Kidney (tissue), 14 donors: ENCODE data around the gene PRICKLE2. TPM values are rescaled to one million over a fixed set of nuclear protein-coding genes. Genes with fewer than 3 reads are reported as not detected.

Experiments used
- DNase-seq, 5 donors: peaks; one replicate each; pipeline ENCODE4 v3.0.0-alpha.2; 2013 to 2020
- FAIRE-seq: peaks from 2 replicates; lab custom pipeline; 2012; peaks lifted over from hg19 to GRCh38; lab: Jason Lieb, UNC
- H3K27ac ChIP-seq, 2 donors: one replicate each; pipeline ENCODE4 v1.7.0; 2013; ENCODE audit warnings: low read depth in 2 of 2, low read length in 2 of 2, inconsistent platforms in 1 of 2
- H3K27me3 ChIP-seq: one replicate; pipeline ENCODE4 v1.7.1; 2013; ENCODE audit warnings: low read length, inconsistent platforms; ENCODE audit not compliant: control insufficient read depth, insufficient read depth
- H3K36me3 ChIP-seq, 3 donors: one replicate each; pipeline versions ENCODE4 v1.7.0 to v1.7.1; 2013; ENCODE audit warnings: low read length in 3 of 3, control low read depth in 1 of 3, inconsistent platforms in 1 of 3; ENCODE audit not compliant: insufficient read depth in 3 of 3, control insufficient read depth in 2 of 3
- H3K4me1 ChIP-seq, 3 donors: one replicate each; pipeline versions ENCODE4 v1.7.0 to v1.7.1; 2013; ENCODE audit warnings: low read length in 3 of 3, inconsistent platforms in 1 of 3, low read depth in 1 of 3; ENCODE audit not compliant: control insufficient read depth in 2 of 3, insufficient read depth in 2 of 3
- H3K4me3 ChIP-seq, 3 donors: one replicate each; pipeline versions ENCODE4 v1.7.0 to v1.8.1; 2013; ENCODE audit warnings: low read length in 3 of 3, control low read depth in 1 of 3, inconsistent platforms in 1 of 3
- H3K9ac ChIP-seq, 3 donors: one replicate each; pipeline versions ENCODE4 v1.7.0 to v1.7.1; 2013; ENCODE audit warnings: low read length in 3 of 3, control low read depth in 1 of 3, inconsistent platforms in 1 of 3
- H3K9me3 ChIP-seq, 3 donors: one replicate each; pipeline versions ENCODE4 v1.7.0 to v1.7.1; 2013; ENCODE audit warnings: low read length in 3 of 3, control low read depth in 1 of 3, inconsistent platforms in 1 of 3; ENCODE audit not compliant: control insufficient read depth in 2 of 3, insufficient read depth in 1 of 3
- intact Hi-C: fragments of 100-400 bp; cut with DNase I; formaldehyde crosslinking; loops from one replicate; pipeline ENCODE4 v1.11.1; 2022
- polyA plus RNA-seq: library from polyadenylated mRNA; stranded (reverse); fragments of 350-450 nt; fragmentation: Illumina TruSeq; extraction: RNeasy Lipid Tissue Mini Kit (QIAGEN cat#74804); gene quantifications from one replicate; pipeline ENCODE4 v1.2.3, GENCODE V29; 2014; ENCODE audit warnings: low read depth, low replicate concordance; ENCODE audit not compliant: insufficient read depth
- total RNA-seq: library from RNA; stranded (reverse); fragmentation: NEBNext Ultra II Directional; extraction: Animal tissue kit (Norgen Biotek cat#: 25700); gene quantifications from one replicate; pipeline ENCODE4 v1.2.1, GENCODE V29; 2021
- TF ChIP-seq, protein P1 (sequence below): IDR thresholded peaks from 3 replicates; pipeline ENCODE4 v1.5.1; 2012; ENCODE audit warnings: mild to moderate bottlenecking, moderate library complexity, borderline replicate concordance; ENCODE audit not compliant: insufficient read depth; ENCODE audit errors: extremely low read depth
- donor health status: control.
- donor health status: control.
- donor health status: control.
- donor health status: control.
- donor health status: control.
- donor health status: DM: yes; HTN: yes; CAD: no.
- donor health status: Normal renal cell carcinoma (clear cell type).

PRICKLE2 gene
- total and polyA plus RNA-seq, 2 donors from 2014 or later = 3.5 to 22.9 TPM

DNA sequence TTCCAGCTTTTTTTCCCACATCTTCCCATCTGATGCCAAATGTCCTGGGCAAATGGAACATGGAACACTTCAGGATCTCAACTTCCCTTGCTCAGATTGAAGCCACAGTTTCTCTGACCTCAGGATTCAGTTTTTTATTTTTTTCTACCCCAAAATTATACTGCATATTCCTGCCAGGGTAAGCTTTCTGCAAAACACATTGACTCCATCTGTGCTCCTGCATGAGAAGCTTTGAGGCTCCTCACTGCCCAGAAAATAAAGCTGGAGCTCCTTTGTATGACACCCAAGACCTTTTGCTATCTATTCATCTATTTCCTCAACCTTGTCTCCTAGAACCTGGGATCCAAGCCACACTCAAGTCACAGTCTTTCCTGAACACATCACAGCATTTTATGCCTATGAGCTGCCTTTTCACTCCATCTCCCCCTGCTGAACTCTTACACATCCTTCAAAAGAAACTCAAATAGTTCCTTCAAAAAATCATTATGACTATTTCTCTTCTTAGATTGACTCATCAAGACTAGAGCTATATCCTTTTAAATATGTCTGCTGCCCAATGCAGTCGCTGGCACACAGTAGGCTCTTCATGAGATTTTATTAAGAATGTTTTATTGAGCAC, 144.5 kb downstream of the PRICKLE2 start:
- Histone ChIP-seq H3K36me3 (no peaks in the 10 kb centered on the region), H3K4me3 (no peak overlapping the region), H3K27ac (no peak overlapping the region), H3K4me1 (peaks cover 0 to 3% (median 0%) of the 10 kb centered on the region in 3 donors), H3K27me3 (no peaks in the 10 kb centered on the region), H3K9me3 (no peaks in the 10 kb centered on the region), H3K9ac (no peak overlapping the region)
- TF ChIP-seq, protein P1, sequence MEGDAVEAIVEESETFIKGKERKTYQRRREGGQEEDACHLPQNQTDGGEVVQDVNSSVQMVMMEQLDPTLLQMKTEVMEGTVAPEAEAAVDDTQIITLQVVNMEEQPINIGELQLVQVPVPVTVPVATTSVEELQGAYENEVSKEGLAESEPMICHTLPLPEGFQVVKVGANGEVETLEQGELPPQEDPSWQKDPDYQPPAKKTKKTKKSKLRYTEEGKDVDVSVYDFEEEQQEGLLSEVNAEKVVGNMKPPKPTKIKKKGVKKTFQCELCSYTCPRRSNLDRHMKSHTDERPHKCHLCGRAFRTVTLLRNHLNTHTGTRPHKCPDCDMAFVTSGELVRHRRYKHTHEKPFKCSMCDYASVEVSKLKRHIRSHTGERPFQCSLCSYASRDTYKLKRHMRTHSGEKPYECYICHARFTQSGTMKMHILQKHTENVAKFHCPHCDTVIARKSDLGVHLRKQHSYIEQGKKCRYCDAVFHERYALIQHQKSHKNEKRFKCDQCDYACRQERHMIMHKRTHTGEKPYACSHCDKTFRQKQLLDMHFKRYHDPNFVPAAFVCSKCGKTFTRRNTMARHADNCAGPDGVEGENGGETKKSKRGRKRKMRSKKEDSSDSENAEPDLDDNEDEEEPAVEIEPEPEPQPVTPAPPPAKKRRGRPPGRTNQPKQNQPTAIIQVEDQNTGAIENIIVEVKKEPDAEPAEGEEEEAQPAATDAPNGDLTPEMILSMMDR = no peak
- no peak for FAIRE-seq
- intact Hi-C loops = no loop called here
- DNase-seq = no peak

DNA sequence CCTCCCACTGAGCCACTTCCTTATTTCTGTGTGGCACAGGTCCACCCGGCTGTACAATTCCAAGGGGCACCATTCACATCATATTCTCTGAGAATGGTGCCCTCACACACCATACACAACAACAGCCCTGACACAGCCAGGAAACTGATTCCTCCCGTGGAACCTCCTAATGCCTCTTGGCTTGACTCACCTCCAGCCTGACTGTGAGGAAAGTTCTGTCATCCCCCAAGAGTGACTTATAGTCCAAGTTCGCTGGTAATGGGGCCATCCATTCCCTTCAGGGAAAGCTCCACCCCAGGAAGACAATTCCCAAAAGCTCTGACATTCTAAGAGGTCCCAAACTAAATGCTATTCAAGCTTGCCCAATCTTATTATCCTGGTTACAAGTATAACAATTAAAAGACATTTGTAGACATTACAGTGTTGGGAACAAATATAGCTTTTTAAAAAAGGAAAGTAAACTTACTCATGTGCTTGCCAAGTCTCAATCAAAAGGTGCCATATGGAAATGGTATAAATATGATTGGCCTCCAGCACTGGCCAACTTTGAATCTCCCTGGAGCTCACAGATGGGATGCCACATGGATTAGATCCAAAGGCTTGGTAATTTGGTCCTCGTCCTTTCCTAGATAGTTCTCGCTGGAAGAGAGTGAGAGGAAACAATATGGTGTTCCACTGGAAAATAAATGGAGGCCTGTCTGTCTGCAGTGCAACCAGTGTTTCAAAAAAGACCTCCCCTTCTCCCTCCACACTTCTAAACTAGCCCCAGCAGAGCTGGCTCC, 145.7 kb downstream of the PRICKLE2 start:
- Histone ChIP-seq H3K9me3 (no peaks in the 10 kb centered on the region), H3K9ac (no peak overlapping the region), H3K4me3 (no peak overlapping the region), H3K4me1 (peaks cover 0 to 3% (median 0%) of the 10 kb centered on the region in 3 donors), H3K27me3 (no peaks in the 10 kb centered on the region), H3K36me3 (no peaks in the 10 kb centered on the region), H3K27ac (no peak overlapping the region)
- DNase-seq = no peak
- no peak for FAIRE-seq
- intact Hi-C loops = no loop called here
- TF ChIP-seq, protein P1 = no peak

DNA sequence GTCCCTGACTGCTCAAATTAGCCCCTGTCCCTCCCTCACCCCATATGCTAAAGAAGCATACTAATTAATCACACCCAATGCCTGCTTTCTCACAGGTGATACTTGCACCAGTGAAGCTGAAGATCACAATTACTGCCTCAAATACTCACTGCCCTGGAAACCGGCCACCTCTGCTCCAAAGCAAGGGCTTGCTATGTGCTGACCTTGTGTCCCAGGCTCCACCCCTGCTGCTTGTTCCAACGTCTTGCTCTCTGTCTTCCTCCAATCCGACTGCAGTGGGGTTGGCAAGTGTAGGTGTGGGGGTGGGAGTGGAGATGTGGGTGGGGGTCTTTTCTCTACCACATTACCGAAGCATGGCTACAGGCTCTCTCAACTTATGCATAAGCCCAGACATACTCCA, 146.3 kb downstream of the PRICKLE2 start:
- TF ChIP-seq, protein P1 = no peak
- no peaks in the 10 kb centered on the region for H3K27me3 ChIP-seq
- no peak overlapping the region for H3K4me3 ChIP-seq
- no peak overlapping the region for H3K9ac ChIP-seq
- no peaks in the 10 kb centered on the region for H3K36me3 ChIP-seq
- DNase-seq (no peak), FAIRE-seq (no peak)
- H3K9me3 ChIP-seq = no peaks in the 10 kb centered on the region
- intact Hi-C loops = no loop called here
- no peak overlapping the region for H3K27ac ChIP-seq
- H3K4me1 ChIP-seq = peaks cover 0 to 3% (median 0%) of the 10 kb centered on the region in 3 donors
